ENCODE data around the gene UIMC1.

DNA sequence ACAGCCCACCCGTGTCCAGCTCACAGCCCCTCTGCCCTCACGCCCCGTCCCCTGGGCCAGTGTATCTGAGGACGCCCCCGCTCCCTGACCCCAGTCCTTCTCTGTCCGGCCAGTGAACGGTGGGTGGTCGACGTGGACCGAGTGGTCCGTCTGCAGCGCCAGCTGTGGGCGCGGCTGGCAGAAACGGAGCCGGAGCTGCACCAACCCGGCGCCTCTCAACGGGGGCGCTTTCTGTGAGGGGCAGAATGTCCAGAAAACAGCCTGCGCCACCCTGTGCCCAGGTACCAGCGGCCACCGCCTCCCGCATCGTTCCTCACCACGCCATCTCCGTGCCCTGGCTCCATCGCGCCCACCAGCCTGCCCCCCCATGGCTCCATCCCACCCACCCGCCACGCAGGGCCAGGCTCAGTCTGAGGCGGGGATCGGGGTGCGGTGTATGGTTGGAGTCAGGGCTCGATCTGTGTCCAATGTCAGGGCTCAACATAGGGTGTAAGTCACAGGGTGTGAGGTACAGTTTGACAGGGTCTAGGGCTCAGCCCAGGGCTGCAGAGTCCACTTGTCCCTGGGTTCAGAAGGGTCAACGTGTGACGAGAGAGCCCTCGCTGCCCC, 137.0 kb downstream of the UIMC1 start:
- TF ChIP-seq, protein P1, sequence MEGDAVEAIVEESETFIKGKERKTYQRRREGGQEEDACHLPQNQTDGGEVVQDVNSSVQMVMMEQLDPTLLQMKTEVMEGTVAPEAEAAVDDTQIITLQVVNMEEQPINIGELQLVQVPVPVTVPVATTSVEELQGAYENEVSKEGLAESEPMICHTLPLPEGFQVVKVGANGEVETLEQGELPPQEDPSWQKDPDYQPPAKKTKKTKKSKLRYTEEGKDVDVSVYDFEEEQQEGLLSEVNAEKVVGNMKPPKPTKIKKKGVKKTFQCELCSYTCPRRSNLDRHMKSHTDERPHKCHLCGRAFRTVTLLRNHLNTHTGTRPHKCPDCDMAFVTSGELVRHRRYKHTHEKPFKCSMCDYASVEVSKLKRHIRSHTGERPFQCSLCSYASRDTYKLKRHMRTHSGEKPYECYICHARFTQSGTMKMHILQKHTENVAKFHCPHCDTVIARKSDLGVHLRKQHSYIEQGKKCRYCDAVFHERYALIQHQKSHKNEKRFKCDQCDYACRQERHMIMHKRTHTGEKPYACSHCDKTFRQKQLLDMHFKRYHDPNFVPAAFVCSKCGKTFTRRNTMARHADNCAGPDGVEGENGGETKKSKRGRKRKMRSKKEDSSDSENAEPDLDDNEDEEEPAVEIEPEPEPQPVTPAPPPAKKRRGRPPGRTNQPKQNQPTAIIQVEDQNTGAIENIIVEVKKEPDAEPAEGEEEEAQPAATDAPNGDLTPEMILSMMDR (IDR thresholded peaks at IDR 0.05; ENCODE audit: low read depth, low read length, poor library complexity, severe bottlenecking) = no peak
- TF ChIP-seq EZH2phosphoT487 (IDR thresholded peaks at IDR 0.05; ENCODE audit: borderline replicate concordance, low read length) = no peak
